GDM1 (cell line): ENCODE data around the gene TBXA2R.

Source experiments
- DNase-seq: peaks from one replicate; lab custom pipeline; 2025; lab: John Stamatoyannopoulos, UW

The TBXA2R gene

GRCh38 chr19:3551792-3552095 is 54.9 kb downstream of the TBXA2R start:
- no peak for DNase-seq

GRCh38 chr19:3550947-3551791 is 55.5 kb downstream of the TBXA2R start:
- no peak for DNase-seq

- no peak for DNase-seq
These were observed 56.9 kb downstream of the TBXA2R start for GRCh38 chr19:3549816-3550215.

GRCh38 chr19:3548606-3549005 is 58.1 kb downstream of the TBXA2R start:
- DNase-seq: no peak

- no peak for DNase-seq
These were observed 58.9 kb downstream of the TBXA2R start for GRCh38 chr19:3547767-3548282.

- no peak for DNase-seq
These were observed 59.4 kb downstream of the TBXA2R start for GRCh38 chr19:3547301-3547731.

- DNase-seq: no peak
These were observed 60.6 kb downstream of the TBXA2R start for GRCh38 chr19:3546119-3546518.

- DNase-seq: no peak
These were observed 61.0 kb downstream of the TBXA2R start for GRCh38 chr19:3545669-3546034.

GRCh38 chr19:3544742-3545668 is 61.7 kb downstream of the TBXA2R start:
- no peak for DNase-seq
